Mucosa of descending colon (tissue), 3 donors: ENCODE results near the gene TEX36. TPM values are rescaled to one million over a fixed set of nuclear protein-coding genes. Genes with fewer than 3 reads are reported as not detected.
A peak's percentile ranks its signal among the peaks of the same experiment; 100 is the strongest.

Experiments
- ATAC-seq: fragments of 200-7000 bp; cut with Tn5 transposase; one replicate; pipeline ENCODE4 v1.9.1; 2020; ENCODE audit warnings: mild to moderate bottlenecking, moderate library complexity
- DNase-seq, 3 donors: peaks; one replicate each; pipeline ENCODE4 v3.0.0-alpha.2; 2020
- H3K36me3 ChIP-seq: fragments of 200-600 bp; one replicate; pipeline ENCODE4 v1.8.0; 2021; ENCODE audit warnings: low read depth, mild to moderate bottlenecking
- H3K4me1 ChIP-seq: fragments of 200-600 bp; one replicate; pipeline ENCODE4 v1.8.0; 2021; ENCODE audit warnings: low read depth, mild to moderate bottlenecking
- H3K4me3 ChIP-seq: fragments of 200-600 bp; one replicate; pipeline ENCODE4 v1.8.0; 2021; ENCODE audit warnings: mild to moderate bottlenecking
- H3K9me3 ChIP-seq: fragments of 200-600 bp; one replicate; pipeline ENCODE4 v1.8.0; 2021; ENCODE audit warnings: mild to moderate bottlenecking
- intact Hi-C, 2 donors: fragments of 100-400 bp; cut with DNase I in 1 of 2; cut with micrococcal nuclease in 1 of 2; formaldehyde crosslinking; loops; one replicate each; pipeline versions ENCODE4 v1.11.0 to v1.11.1; 2022; cut with DNase I, micrococcal nuclease
- total RNA-seq, 3 donors: library from RNA; stranded (reverse); fragmentation: NEBNext Ultra II Directional in 2 of 3; extraction: Animal tissue kit (Norgen Biotek cat#: 25700) in 2 of 3; gene quantifications; one replicate each; pipeline versions ENCODE4 v1.2.1 to v1.2.4, GENCODE V29; 2021 to 2023
- TF ChIP-seq, protein P1 (sequence below): fragments of 200-600 bp; IDR thresholded peaks from one replicate; pipeline ENCODE4 v1.8.0; 2022; ENCODE audit warnings: antibody characterized with exemption, mild to moderate bottlenecking
- donor health status: DM: no; HTN: no; CAD: no; lungs with moderate emphysema.
- donor health status: DM: no; HTN: no; CAD: no.
- donor health status: DM: no; HTN: yes; CAD: no.

The TEX36 gene
- total RNA-seq, 3 donors from 2014 or later: not detected

DNA sequence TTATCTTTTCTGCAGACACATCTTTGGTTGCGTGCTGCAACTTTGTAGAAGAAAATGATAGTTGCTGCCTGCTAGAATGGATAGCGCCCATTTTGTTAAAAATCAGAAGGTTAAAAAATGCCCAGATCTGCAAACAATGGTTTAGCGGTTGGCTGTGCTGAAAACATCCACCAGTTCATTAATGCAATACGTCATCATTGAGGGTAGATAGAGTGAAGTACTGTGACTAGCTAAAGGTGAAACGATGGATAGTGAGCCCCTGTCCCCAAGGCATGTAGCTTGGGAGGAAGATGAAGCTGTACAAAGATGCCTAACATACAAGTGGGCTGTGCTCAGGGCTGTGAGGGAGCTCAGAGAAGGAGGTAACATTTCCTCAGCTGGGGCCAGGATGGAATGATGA, 48.4 kb downstream of the TEX36 start:
- TF ChIP-seq, protein P1, sequence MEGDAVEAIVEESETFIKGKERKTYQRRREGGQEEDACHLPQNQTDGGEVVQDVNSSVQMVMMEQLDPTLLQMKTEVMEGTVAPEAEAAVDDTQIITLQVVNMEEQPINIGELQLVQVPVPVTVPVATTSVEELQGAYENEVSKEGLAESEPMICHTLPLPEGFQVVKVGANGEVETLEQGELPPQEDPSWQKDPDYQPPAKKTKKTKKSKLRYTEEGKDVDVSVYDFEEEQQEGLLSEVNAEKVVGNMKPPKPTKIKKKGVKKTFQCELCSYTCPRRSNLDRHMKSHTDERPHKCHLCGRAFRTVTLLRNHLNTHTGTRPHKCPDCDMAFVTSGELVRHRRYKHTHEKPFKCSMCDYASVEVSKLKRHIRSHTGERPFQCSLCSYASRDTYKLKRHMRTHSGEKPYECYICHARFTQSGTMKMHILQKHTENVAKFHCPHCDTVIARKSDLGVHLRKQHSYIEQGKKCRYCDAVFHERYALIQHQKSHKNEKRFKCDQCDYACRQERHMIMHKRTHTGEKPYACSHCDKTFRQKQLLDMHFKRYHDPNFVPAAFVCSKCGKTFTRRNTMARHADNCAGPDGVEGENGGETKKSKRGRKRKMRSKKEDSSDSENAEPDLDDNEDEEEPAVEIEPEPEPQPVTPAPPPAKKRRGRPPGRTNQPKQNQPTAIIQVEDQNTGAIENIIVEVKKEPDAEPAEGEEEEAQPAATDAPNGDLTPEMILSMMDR: no peak
- Histone ChIP-seq H3K4me1 (no peaks in the 10 kb centered on the region), H3K4me3 (no peak overlapping the region), H3K9me3 (no peaks in the 10 kb centered on the region), H3K36me3 (no peaks in the 10 kb centered on the region)
- no peak for ATAC-seq
- no peak for DNase-seq
- intact Hi-C loops: no loop called here

DNA sequence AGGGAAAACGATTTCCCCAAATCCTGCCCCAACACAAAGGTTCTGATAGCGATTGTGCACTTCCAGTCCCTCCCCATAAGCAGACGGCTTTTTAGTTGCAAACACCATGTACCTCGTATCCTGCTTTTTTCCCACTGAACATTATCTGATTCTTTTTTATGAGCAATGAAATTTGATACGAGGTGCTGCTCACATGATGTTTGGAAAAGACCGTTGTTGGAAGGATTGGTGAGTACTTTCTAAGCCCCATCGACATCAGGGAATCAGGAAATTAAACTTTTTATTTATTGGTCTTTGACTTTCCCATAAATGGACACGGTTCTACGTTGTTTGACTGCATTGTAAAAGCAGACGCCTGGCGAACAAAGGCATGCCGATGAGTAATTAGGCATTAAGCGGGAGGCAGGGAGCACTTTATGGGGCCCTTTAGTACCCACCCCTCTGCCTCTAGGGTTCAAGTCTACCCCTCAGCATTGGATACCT, 49.4 kb downstream of the TEX36 start:
- H3K36me3 ChIP-seq: no peaks in the 10 kb centered on the region
- peak; percentile 31 for ATAC-seq
- H3K9me3 ChIP-seq: no peaks in the 10 kb centered on the region
- TF ChIP-seq, protein P1: no peak
- no peak for DNase-seq
- H3K4me3 ChIP-seq: no peak overlapping the region
- no peaks in the 10 kb centered on the region for H3K4me1 ChIP-seq
- intact Hi-C loops: no loop called here

DNA sequence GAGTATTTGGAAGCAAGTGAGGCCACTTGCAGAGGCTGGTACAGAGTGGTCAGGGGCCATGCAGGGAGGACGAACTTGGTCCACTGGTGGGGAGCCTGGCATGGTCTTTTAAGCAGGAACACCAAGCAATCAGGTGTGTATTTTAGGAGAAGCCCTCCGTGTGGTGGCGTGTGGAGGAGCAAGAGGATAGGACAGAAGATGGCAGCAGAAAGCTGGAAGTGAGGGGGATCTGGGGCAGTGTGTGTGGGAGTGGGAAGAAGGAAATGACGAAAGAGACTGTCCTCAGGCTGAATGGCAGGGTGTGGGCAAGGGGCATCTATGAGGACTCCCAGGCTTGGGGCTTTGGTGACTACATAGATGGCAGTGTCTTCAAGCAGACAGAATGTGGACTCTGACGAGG, 51.2 kb downstream of the TEX36 start:
- intact Hi-C loops: no loop called here
- no peaks in the 10 kb centered on the region for H3K4me1 ChIP-seq
- H3K4me3 ChIP-seq: no peak overlapping the region
- no peaks in the 10 kb centered on the region for H3K9me3 ChIP-seq
- TF ChIP-seq, protein P1: no peak
- H3K36me3 ChIP-seq: no peaks in the 10 kb centered on the region
- ATAC-seq (no peak), DNase-seq (no peak)

DNA sequence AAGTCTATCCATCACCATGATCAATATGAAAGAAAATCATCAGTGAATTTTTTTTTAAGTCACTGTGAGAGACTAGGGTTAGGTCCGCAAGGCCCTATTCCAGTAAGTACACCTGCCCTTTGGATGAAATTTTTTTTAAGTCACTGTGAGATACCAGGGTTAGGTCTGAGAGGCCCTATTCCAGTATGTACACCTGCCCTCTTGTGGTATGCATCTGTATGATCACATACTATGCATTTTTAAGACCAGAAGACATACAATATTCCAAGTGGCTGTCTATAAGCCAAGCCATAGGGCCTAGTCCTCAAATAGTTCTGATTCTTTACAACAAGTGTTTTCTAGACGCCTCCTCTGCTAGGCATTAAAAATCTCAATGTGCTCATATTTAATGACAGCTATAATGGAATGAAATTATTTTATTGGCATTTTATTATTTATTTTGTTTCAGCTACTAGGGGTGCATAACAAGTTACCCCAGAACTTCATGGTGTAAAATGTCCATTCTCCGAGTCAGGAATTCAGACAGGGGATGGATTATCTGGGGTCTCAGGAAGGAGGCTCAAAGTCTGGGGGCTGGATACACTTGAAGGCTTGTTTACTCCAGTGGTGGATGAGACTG, 53.1 kb downstream of the TEX36 start:
- Histone ChIP-seq H3K36me3 (no peaks in the 10 kb centered on the region), H3K4me1 (no peaks in the 10 kb centered on the region), H3K4me3 (no peak overlapping the region), H3K9me3 (no peaks in the 10 kb centered on the region)
- DNase-seq: peak in 1 of 3 donors; percentile 52
- ATAC-seq: peak; percentile 82
- intact Hi-C loops: no loop called here
- TF ChIP-seq, protein P1: no peak

DNA sequence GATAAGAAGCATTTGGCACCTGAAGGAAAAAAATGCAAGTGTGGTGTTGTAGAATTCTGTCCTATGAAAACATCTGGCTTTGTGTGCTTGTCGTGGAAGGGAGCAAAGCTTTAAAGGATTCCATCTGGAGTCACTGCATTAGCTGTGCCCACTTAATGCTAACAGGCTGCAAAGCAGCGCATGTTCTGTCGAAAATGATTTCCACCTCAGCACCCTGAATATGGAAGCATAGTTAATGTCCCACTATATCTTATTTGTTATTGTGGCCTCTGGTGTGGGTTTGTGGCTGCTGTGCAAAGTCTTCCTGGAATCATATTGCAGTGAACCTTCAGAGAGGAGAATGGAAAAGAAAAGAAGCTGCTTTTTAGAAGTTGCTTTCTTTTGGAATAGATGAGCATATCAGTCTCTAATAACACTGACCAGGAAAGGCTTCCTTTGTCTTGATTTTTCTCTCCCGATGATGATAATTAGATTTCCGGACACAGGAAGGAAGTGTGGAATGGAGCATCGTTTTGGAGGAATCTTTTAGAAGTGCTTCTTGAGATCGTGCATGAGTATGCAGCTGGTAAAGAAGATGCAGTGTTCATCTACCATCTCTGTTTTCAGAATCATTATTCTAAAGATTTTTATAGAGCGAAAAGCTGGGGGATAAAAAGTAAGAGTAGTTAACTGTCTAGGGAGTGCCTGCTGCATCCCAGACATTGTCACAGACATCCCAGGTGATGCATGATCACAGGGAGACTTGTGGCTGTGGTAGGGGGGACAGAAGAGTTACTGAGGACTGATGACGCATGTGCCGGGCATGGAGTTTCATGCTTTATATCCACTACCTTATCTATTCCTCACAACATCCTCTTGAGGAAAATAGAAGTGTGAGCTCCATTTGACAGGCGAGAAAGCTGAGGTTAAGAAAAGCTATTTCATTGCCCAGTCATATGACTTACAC, 54.6 kb downstream of the TEX36 start:
- Histone ChIP-seq H3K9me3 (no peaks in the 10 kb centered on the region), H3K4me1 (no peaks in the 10 kb centered on the region), H3K4me3 (no peak overlapping the region), H3K36me3 (no peaks in the 10 kb centered on the region)
- no peak for DNase-seq
- no peak for ATAC-seq
- intact Hi-C loops: no loop called here
- TF ChIP-seq, protein P1: no peak
